Embryonic facial prominence (tissue), 1 donor: ENCODE data around the gene TSPAN18.

Source experiments
- DNase-seq: peaks from one replicate; pipeline ENCODE4 v3.0.0-alpha.2; 2016; ENCODE audit errors: extremely low spot score

Gene TSPAN18

GRCh38 chr11:44887636-44888035 lies 160.9 kb downstream of the TSPAN18 start:
- no peak for DNase-seq

DNA sequence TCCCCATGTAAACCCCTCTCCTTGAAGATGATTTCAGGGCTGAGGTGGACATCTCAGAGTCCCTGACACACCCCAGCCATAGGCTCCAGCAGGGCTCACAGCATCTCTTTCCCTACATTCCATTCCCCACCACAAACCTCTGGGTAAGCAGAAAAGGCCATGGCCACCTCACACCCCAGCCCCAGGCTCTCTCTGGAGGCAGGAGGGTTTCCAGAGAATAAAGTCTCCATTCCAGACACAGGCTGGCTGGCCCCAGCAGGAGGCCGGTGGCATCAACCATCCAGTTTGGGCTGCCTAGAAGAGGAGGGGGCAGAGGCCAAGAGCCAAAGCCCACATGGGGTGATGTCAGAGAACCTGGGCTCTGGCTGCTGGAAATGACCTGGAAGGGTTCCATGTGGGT lies 162.5 kb downstream of the TSPAN18 start:
- DNase-seq: no peak

GRCh38 chr11:44892843-44893242 lies 166.1 kb downstream of the TSPAN18 start:
- DNase-seq: no peak

DNA sequence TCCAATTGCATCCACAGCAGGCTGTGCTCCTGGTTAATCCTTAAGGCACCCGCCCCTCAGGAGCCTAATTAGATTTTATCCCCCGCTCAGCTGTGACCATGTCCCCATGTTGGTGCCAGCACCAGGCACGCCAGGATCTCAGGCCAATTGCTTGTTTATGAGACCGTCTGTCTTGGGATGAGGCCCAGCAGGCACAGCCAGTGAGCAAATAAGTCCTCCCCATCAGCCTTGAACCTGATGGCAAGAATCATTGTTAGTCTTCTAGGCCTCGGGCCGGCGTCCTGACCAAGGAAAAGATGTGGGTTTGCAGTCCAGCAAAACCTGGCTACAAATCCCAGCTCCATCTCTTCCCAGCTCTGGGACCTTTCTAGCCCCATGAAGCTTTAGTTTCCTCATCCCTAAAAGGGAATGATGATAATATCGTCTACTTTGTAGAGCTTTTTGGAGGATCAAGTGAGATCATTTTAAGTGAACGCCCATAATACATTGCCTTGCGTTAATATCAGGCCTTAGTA lies 166.6 kb downstream of the TSPAN18 start:
- no peak for DNase-seq

- peak; percentile 33 for DNase-seq
These were observed 167.3 kb downstream of the TSPAN18 start for GRCh38 chr11:44893846-44894617.

DNA sequence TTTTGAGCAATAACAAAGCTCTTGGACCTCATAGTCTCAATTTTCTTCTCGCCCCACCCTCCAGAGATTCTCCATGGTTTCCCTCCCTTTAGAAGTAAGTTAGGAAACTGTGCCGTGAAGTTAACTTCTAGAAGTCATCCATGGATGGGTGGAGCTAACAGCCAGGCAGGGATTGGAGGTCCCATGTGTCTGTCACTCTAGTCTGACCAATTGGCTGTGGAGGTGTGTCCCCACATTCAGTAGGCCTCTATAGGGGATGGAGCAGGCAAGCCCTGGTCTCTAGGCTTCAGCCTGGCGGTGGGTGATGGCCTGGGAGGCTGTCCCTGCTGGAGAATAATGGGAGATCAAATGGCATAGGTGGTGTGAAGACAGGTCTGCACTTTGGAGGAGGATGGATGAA lies 173.2 kb downstream of the TSPAN18 start:
- no peak for DNase-seq

DNA sequence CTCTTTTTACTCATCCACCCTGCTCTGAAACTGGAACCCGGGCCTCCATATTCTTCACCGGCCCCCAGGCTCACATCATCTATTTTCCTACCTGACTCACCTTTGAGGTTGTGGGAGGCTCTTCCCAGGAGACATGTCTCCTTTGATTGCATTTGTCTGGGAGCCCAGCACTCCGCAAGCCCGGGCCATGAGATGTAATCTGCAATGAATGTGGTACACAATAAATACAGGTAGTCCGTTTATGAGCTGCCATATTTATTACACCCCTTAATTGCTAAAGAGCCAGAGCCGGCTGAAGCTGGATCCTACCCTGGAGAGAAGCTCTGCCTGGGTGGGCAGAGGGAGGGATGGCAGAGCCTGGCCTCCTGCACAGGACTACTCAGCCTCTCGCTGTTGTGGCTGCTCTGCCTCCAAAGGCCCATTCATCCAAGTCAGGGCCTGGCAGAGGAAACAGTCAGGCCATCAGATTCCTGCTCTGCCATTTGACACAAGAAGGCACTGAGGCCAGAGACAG lies 174.4 kb downstream of the TSPAN18 start:
- DNase-seq: no peak

DNA sequence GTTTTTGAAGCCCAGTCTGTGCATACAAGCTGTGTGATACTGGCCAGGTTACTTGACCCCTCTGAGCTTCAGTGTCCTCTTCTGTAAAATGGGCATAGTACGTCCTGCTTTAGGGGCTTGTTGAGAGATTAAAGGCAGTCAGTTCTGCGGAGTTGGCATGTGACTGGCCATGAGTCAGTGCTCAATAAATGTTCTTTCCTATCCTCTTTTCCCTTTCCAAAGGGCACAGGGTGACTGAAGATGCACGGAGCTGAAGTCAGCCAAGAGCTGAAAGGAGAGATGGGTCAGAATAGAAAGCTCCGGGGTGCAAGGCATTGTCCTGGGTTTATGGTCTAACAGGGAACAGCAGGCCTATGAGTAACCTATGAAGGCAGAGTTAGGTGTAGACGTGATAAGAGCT lies 175.0 kb downstream of the TSPAN18 start:
- DNase-seq: no peak

DNA sequence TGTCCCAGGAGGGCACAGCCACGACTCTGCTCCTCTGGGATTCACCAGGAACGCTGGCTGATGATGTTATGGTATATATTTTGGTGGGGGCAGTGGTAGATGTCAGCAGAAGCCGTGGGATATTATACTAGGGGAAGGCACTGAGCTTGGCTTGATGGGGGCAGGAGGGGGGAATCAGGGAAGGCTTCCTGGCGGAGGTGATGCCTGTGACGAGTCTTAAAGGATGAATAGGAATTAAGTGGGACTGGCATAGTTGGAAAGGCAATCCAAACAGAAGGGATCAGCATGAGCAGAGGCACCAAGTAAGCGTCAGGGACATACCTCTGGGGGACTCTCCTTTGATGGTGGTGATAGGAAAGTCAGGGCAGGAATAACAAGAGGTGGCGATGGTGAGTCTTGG lies 176.3 kb downstream of the TSPAN18 start:
- no peak for DNase-seq

GRCh38 chr11:44903518-44903917 lies 176.8 kb downstream of the TSPAN18 start:
- no peak for DNase-seq

- DNase-seq: no peak
These were observed 177.7 kb downstream of the TSPAN18 start for GRCh38 chr11:44904261-44905020.

GRCh38 chr11:44905131-44905866 lies 178.5 kb downstream of the TSPAN18 start:
- DNase-seq: no peak

GRCh38 chr11:44906649-44907048 lies 179.9 kb downstream of the TSPAN18 start:
- no peak for DNase-seq

GRCh38 chr11:44909557-44909956 lies 182.8 kb downstream of the TSPAN18 start:
- no peak for DNase-seq

GRCh38 chr11:44910591-44910990 lies 183.8 kb downstream of the TSPAN18 start:
- no peak for DNase-seq

- peak; percentile 83 for DNase-seq
These were observed 184.5 kb downstream of the TSPAN18 start for GRCh38 chr11:44911029-44911814.

DNA sequence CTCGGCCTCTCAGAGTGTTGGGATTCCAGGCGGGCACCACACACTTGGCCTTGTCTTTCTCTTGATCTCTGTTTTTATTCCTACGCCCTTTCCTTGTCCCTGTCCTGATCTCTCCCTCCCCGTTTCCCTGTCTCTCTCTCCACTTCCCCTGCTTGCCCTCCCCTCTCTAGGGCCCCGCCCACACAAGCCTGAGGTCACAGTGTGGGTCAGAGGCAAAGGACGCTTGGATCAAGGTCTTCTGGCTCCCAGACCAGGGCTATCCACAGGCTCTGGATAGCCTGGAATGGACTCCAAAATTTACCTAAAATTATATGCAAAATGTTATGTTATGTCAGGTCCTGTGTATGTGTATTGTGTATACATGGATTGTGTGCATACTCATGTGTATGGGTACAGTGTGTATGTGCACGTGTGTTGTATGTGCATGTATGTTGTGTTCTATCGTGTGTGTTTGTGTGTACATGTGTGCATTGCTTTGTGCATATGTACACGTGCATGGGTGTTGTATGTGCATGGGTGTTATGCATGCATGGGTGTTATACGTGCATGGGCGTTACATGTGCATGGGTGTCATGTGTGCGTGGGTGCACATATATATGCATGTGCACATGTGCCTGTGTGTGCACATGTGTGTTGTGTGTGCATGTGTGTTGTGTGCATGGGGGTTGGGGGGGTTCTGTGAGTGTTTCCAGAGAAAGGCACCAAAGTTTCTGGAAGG lies 185.7 kb downstream of the TSPAN18 start:
- DNase-seq: no peak

- no peak for DNase-seq
These were observed 186.7 kb downstream of the TSPAN18 start for GRCh38 chr11:44913502-44913901.

GRCh38 chr11:44914105-44914504 lies 187.3 kb downstream of the TSPAN18 start:
- DNase-seq: no peak

- no peak for DNase-seq
These were observed 188.2 kb downstream of the TSPAN18 start for GRCh38 chr11:44915004-44915403.

- no peak for DNase-seq
These were observed 188.9 kb downstream of the TSPAN18 start for GRCh38 chr11:44915621-44916020.
